Thyroid gland (tissue), 4 donors: ENCODE results near the gene TMEM131.

ENCODE experiments used
- CTCF ChIP-seq, 6 experiments: fragments of 200-600 bp in 3 of 6; fragments of 450-650 bp in 3 of 6; sonication (generic) in 3 of 6; IDR thresholded peaks; one replicate each; pipeline ENCODE4 v1.5.1; 2016 to 2019; ENCODE audit warnings: antibody characterized with exemption in 6 of 6, mild to moderate bottlenecking in 2 of 6, inconsistent platforms in 1 of 6, moderate library complexity in 1 of 6
- POLR2A ChIP-seq, 2 donors: fragments of 450-650 bp; IDR thresholded peaks; one replicate each; pipeline ENCODE4 v1.6.1; 2017; ENCODE audit warnings: antibody characterized with exemption in 2 of 2, mild to moderate bottlenecking in 2 of 2, moderate library complexity in 1 of 2

- TF ChIP-seq CTCF (IDR thresholded peaks at IDR 0.05) (no peak), POLR2A (IDR thresholded peaks at IDR 0.05) (no peak)
Observed at GRCh38 chr2:97983698-97984097, 12.1 kb downstream of the TMEM131 start.
